WI38 (cell line): ENCODE results near the gene LEKR1.
"Not testable (repeated sequence)": the region's sequence is repeated elsewhere in the genome, so short reads cannot be mapped to it uniquely, and the experiment has no call there.

Experiments used
- H3K4me3 ChIP-seq: 2 replicates; pipeline ENCODE4 v1.5.1; 2011; ENCODE audit warnings: low read depth, mild to moderate bottlenecking, control low read depth, low read length
- CTCF ChIP-seq: IDR thresholded peaks from 2 replicates; pipeline ENCODE4 v1.5.1; 2012; ENCODE audit warnings: low read depth, mild to moderate bottlenecking, control low read depth, low read length

LEKR1 gene

GRCh38 chr3:156910022-156910421 lies 83.9 kb downstream of the LEKR1 start:
- no peak overlapping the region for H3K4me3 ChIP-seq
- no peak for TF ChIP-seq CTCF

DNA sequence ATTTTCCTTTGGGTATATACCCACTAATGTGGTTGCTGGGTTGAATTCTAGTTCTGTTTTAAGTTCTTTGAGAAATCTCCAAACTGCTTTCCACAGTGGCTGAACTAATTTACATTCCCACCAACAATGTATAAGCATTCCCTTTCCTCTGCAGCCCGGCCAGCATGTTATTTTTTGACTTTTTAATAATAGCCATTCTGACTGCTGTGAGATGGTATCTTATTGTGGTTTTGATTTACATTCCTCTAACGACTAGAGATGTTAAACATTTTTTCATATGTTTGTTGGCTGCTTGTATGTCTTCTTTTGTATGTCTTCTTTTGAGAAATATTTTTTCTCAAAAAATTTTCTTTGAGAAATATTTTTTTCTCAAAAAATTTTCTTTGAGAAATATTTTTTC lies 84.7 kb downstream of the LEKR1 start:
- not testable (repeated sequence) for H3K4me3 ChIP-seq

DNA sequence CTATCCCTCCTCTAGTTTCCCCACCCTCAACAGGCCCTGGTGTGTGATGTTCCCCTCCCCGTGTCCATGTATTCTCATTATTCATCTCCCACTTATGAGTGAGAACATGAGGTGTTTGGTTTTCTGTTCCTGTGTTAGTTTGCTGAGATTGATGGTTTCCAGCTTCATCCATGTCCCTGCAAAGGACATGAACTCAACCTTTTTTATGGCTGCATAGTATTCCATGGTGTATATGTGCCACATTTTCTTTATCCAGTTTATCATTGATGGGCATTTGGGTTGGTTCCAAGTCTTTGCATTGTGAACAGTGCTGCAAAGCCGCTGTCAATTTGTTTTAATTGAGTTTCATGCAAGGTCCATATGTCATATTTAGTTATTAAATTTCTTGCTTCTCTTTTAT lies 88.1 kb downstream of the LEKR1 start:
- not testable (repeated sequence) for H3K4me3 ChIP-seq

GRCh38 chr3:156915372-156915771 lies 89.2 kb downstream of the LEKR1 start:
- H3K4me3 ChIP-seq, result no peak overlapping the region
- no peak for TF ChIP-seq CTCF

DNA sequence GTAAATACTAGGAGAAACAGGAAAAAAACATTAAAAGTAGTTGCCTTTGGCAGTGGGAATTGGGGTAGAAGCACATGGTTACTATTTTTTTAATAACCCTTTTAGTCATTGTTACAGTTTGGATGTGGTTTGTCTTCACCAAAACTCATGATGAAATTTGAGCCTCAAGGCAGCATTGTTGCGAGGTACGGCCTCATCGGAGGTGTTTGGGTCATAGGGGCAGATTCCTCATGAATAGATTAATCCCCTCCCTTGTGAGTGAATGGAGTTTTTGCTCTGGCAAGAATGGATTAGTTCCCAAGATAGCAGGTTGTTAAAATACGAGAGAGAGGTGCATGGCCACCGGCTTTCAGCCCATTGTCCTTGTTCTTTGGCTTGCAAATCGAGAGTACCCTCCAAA lies 92.6 kb downstream of the LEKR1 start:
- TF ChIP-seq CTCF, result no peak

GRCh38 chr3:156919818-156920217 lies 93.7 kb downstream of the LEKR1 start:
- TF ChIP-seq CTCF, result no peak
- no peak overlapping the region for H3K4me3 ChIP-seq

More for the DNA sequence above, 92.6 kb downstream of the LEKR1 start:
- no peak overlapping the region for H3K4me3 ChIP-seq

- H3K4me3 ChIP-seq, result no peak overlapping the region
- no peak for TF ChIP-seq CTCF
Observed at GRCh38 chr3:156920399-156920798, 94.2 kb downstream of the LEKR1 start.

DNA sequence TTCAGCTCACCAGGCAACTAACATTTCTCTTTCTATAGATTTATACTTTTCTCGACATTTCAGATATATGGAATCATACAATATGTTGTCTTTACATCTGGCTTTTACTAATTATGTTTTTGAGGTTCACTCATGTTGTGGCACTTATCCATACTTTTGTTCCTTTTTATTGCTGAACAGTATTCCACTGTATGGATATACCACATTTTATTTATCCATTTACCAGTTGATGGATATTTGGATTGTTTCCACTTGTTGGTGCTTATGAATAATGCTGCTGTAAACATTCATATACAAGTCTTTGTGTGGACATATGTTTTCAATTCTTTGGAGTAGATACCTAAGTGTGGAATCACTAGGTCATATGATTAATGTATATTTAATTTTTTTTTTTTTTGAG lies 97.2 kb downstream of the LEKR1 start:
- no peak overlapping the region for H3K4me3 ChIP-seq
- no peak for TF ChIP-seq CTCF

DNA sequence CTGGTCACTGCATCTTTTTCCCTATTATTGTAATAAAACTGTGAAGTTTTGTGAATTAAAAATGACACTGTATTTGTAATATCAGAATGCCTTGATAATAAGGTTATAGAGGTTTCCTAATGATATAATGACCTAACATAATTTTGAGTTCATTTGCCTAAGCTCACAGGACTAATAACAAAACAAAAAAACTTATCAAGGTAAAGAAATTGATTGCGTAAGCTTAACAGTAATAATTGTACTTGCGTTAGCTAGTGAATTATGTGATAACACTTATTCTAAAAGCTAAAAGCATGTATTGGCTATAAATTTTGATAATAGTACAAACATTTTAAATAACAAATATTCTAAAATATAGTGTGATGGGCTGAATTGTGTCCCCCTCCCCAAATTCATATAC lies 112.6 kb downstream of the LEKR1 start:
- no peak for TF ChIP-seq CTCF
- H3K4me3 ChIP-seq, result no peak overlapping the region
